Upper lobe of left lung (tissue), 4 donors: Measurements from ENCODE around the gene SOX30.
"Not testable (repeated sequence)": the region's sequence is repeated elsewhere in the genome, so short reads cannot be mapped to it uniquely, and the experiment has no call there.

ENCODE experiments used
- EP300 ChIP-seq, 4 donors: sonication (generic); formaldehyde crosslinking; IDR thresholded peaks; one replicate each; pipeline ENCODE4 v1.5.1; 2017; ENCODE audit warnings: antibody characterized with exemption in 4 of 4, control low read depth in 2 of 4
- POLR2A ChIP-seq, 4 donors: fragments of 450-650 bp; IDR thresholded peaks; one replicate each; pipeline ENCODE4 v1.5.1; 2016 to 2017; ENCODE audit warnings: antibody characterized with exemption in 4 of 4, mild to moderate bottlenecking in 2 of 4
- POLR2AphosphoS5 ChIP-seq, 2 donors: sonication (generic); formaldehyde crosslinking; IDR thresholded peaks; one replicate each; pipeline ENCODE4 v1.5.1; 2017; ENCODE audit warnings: antibody characterized with exemption in 2 of 2
- TF ChIP-seq, protein P1 (sequence below), 6 experiments: fragments of 450-650 bp in 4 of 6; fragments of 200-600 bp in 2 of 6; sonication (generic) in 2 of 6; IDR thresholded peaks; one replicate each; pipeline ENCODE4 v1.5.1; 2016 to 2019; ENCODE audit warnings: antibody characterized with exemption in 6 of 6

DNA sequence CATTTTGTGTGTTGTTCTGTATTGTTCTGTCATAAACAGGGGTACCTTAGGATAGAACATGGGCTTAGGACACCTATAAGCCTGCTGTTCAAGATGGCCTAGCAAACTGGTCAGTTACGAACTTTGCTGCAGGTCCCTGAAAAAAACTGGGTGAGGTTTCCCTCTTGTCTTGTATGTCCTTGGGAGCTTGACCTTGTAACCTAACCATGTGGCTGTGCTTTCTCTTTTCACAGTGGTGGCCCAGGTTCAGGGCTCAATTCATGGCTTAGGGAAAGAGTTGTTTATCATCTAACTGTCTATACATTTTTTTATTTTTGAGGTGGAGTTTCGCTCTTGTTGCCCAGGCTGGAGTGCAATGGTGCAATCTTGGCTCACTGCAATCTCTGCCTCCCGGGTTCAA, 43.9 kb upstream of the SOX30 start:
- not testable (repeated sequence) for TF ChIP-seq POLR2A, EP300, POLR2AphosphoS5 (IDR thresholded peaks at IDR 0.05)
- TF ChIP-seq, protein P1, sequence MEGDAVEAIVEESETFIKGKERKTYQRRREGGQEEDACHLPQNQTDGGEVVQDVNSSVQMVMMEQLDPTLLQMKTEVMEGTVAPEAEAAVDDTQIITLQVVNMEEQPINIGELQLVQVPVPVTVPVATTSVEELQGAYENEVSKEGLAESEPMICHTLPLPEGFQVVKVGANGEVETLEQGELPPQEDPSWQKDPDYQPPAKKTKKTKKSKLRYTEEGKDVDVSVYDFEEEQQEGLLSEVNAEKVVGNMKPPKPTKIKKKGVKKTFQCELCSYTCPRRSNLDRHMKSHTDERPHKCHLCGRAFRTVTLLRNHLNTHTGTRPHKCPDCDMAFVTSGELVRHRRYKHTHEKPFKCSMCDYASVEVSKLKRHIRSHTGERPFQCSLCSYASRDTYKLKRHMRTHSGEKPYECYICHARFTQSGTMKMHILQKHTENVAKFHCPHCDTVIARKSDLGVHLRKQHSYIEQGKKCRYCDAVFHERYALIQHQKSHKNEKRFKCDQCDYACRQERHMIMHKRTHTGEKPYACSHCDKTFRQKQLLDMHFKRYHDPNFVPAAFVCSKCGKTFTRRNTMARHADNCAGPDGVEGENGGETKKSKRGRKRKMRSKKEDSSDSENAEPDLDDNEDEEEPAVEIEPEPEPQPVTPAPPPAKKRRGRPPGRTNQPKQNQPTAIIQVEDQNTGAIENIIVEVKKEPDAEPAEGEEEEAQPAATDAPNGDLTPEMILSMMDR (IDR thresholded peaks at IDR 0.05), result not testable (repeated sequence)
